ENCODE results near the gene MPHOSPH10.
A peak's percentile ranks its signal among the peaks of the same experiment; 100 is the strongest.
"Not testable (repeated sequence)": the region's sequence is repeated elsewhere in the genome, so short reads cannot be mapped to it uniquely, and the experiment has no call there.

MPHOSPH10 gene, protein sequence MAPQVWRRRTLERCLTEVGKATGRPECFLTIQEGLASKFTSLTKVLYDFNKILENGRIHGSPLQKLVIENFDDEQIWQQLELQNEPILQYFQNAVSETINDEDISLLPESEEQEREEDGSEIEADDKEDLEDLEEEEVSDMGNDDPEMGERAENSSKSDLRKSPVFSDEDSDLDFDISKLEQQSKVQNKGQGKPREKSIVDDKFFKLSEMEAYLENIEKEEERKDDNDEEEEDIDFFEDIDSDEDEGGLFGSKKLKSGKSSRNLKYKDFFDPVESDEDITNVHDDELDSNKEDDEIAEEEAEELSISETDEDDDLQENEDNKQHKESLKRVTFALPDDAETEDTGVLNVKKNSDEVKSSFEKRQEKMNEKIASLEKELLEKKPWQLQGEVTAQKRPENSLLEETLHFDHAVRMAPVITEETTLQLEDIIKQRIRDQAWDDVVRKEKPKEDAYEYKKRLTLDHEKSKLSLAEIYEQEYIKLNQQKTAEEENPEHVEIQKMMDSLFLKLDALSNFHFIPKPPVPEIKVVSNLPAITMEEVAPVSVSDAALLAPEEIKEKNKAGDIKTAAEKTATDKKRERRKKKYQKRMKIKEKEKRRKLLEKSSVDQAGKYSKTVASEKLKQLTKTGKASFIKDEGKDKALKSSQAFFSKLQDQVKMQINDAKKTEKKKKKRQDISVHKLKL

GRCh38 chr2:71130152-71130904, at the start of gene MPHOSPH10, which contains the start of gene MCEE:
MPHOSPH10 (plus strand) TSS chr2:71130634; CDS start chr2:71130666, 32 bp downstream.
MCEE (minus strand) TSS chr2:71130229; CDS start chr2:71130219, 10 bp downstream.
- DNase-seq, result peak; percentile 74 to 85

DNA sequence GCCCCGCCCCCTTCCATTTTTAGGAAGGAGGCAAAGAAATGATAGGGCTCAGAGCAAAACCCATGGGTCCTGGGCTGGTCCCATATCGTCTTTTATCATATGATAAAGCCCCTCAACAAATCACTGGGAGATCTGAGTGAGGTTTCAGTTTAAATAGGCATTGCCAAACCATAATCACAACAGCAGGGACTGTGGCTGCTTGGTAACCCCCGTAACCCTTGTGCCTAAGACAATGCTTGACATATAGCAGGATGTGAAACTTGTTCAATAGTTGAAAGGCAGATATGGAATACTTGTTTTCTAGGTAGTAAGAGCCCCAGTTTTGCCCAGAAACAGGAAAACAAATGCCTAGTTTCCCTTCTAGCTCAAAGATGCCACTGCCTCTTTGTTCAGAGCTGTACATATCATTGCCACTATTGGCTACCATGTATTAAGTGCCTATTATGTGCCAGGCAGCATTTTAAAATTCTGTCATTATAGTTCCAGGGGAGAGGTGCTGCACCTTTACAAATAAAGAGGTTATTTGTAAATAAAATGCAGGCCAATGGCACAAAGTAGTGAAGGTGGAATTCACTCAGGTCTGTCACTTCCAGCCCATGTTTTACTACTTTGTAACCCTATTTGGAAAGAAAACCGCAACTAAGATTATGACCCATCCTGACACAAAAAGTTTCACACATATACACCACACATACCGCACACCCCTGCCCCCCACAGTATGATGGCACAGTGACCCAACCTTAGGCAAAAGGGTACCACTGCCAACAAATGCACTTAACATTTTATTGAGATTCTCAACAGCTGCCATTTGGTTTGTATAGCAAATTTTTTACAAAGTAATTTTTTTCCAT, 47.8 kb upstream of the MPHOSPH10 start:
- no peak for DNase-seq

DNA sequence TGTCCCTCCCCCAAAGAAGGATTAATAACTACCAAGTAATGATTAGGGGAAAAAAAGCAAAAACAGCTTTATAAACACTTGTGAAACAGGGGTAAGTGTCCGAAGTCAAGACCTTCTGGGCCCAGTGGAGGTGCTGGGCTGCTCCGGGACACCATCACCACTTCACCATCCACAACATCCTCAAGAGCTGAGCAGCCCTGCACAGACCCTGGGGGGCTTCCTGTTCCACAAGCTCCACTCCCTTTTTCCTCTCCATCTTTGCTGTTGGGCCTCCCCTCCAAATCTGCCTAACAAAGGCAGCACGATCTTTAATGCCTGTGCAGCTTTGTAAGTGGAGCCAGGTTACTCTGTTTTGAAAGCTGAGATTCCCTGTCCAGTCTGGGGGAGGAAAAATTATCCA, 47.1 kb upstream of the MPHOSPH10 start:
- DNase-seq, result not testable (repeated sequence)

DNA sequence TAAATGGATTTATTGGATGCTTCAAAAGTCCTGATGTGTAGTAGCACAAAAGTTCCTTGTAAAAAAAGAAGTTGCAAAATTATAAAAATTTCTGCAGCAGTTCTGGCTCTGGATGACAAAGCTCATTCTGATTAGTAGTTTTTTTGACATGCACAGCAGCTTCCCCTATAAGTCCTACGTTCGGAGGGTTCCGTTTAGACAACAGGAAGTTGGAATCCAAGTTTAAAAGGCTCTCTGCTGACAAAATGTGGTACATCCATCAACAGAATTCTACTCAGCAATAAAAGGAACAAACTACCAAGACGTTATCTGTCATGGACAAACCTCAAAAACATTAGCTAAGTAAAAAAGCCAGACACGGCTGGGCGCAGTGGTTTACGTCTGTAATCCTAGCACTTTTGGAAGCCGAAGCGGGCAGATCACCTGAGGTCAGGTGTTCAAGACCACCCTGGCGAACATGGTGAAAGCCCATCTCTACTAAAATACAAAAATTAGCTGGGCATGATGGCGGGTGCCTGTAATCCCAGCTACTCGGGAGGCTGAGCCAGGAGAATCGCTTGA, 46.6 kb upstream of the MPHOSPH10 start:
- not testable (repeated sequence) for DNase-seq

GRCh38 chr2:71085325-71086003, 45.0 kb upstream of the MPHOSPH10 start:
- DNase-seq, result peak; percentile 10 to 81

- not testable (repeated sequence) for DNase-seq
Measured at GRCh38 chr2:71089475-71089874, 41.0 kb upstream of the MPHOSPH10 start.

DNA sequence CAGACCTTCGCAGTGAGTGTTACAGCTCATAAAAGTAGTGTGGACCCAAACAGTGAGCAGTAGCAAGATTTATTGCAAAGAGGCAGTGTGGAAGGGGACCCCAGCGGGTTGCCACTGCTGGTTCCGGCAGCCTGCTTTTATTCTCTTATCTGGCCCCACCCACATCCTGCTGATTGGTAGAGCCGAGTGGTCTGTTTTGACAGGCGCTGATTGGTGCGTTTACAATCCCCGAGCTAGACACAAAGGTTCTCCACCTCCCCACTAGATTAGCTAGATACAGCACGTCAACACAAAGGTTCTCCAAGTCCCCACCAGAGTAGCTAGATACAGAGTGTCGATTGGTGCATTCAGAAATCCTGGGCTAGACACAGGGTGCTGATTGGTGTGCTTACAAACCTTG, 38.6 kb upstream of the MPHOSPH10 start:
- not testable (repeated sequence) for DNase-seq

DNA sequence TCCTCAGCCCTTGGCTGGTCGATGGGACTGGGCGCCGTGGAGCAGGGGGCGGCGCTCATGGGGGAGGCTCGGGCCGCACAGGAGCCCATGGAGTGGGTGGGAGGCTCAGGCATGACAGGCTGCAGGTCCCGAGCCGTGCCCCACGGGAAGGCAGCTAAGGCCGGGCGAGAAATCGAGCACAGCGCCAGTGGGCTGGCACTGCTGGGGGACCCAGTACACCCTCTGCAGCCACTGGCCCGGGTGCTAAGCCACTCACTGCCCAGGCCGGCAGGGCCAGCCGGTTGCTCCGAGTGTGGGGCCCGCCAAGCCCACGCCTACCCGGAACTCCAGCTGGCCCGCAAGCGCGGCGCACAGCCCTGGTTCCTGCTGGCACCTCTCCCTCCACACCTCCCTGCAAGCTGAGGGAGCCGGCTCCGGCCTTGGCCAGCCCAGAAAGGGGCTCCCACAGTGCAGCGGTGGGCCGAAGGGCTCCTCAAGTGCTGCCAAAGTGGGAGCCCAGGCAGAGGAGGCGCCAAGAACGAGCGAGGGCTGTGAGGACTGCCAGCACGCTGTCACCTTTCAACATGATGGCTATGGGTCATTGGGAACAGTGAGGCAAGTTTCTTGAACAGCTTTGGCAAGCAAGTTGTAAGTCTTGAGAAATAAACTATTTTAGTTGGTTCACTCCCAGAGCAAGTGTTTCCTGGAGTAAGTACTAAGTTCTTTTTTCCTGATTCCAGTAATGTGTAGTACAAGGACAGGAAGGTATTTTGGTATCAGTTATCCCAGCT, 37.8 kb upstream of the MPHOSPH10 start:
- DNase-seq, result not testable (repeated sequence)

GRCh38 chr2:71100195-71100964, 30.1 kb upstream of the MPHOSPH10 start:
- DNase-seq, result peak in 1 of 2 experiments; percentile 51

- DNase-seq, result no peak
Measured at GRCh38 chr2:71101656-71102055, 28.8 kb upstream of the MPHOSPH10 start.

DNA sequence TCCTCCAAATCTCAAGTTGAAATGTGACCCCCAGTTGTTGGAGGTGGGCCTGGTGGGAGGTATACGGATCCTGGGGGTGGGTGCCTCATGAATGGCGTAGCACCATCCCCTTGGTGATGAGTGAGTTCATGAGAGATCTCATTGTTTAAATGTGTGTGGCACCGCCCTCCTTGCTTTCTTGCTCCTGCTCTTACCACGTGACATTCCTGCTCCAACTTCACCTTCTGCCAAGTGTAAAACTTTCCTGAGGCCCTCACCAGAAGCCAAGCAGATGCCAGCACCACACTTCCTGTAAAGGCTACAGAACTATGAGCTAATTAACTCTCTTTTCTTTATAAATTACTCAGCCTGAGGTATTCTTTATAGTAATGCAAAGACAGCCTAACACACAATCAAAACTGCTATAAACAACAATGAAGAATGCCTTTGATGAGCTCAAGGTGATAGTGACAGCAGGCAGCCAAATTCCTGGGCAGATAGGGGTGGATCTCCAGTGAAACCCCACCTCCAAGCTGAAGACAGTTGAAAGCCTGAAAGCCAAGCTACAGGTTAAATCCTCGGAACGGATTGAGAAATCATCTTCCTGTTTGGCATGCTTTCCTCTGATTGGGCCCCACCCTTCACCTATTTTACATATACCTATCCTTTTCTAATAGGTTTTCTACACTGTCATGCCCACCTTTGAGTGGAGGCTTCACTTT, 27.3 kb upstream of the MPHOSPH10 start:
- DNase-seq, result no peak

GRCh38 chr2:71103809-71104208, 26.6 kb upstream of the MPHOSPH10 start:
- no peak for DNase-seq

GRCh38 chr2:71106463-71106862, 24.0 kb upstream of the MPHOSPH10 start:
- DNase-seq, result not testable (repeated sequence)

- DNase-seq, result no peak
Measured at GRCh38 chr2:71108091-71108490, 22.3 kb upstream of the MPHOSPH10 start.

GRCh38 chr2:71113843-71114242, 16.6 kb upstream of the MPHOSPH10 start:
- DNase-seq, result no peak

- DNase-seq, result no peak
Measured at GRCh38 chr2:71117063-71117462, 13.4 kb upstream of the MPHOSPH10 start.

- no peak for DNase-seq
Measured at GRCh38 chr2:71120195-71120594, 10.2 kb upstream of the MPHOSPH10 start.

- DNase-seq, result no peak
Measured at GRCh38 chr2:71121479-71121878, 9.0 kb upstream of the MPHOSPH10 start.

All from NCI-H524 (cell line).